ENCODE results near the gene MYLK. TPM values are rescaled to one million over a fixed set of nuclear protein-coding genes. Genes with fewer than 3 reads are reported as not detected.

Gene MYLK
- total RNA-seq, 1 experiment from 2014 or later, result 23.0 TPM

- BruUV-seq (replicated peaks), result no TSS peak
- H3K27ac Mint-ChIP-seq (ENCODE audit: unreplicated experiment), result no peak overlapping the region
Observed at GRCh38 chr3:123642182-123642956, 241.8 kb downstream of the MYLK start.

GRCh38 chr3:123641505-123641904, 242.6 kb downstream of the MYLK start:
- intact Hi-C loops (cut with micrococcal nuclease; ENCODE audit: unreplicated experiment), result no loop called here
- BruUV-seq (replicated peaks), result no TSS peak

More at GRCh38 chr3:123642182-123642956, 241.8 kb downstream of the MYLK start:
- Histone ChIP-seq H3K36me3 (ENCODE audit: control insufficient read depth, insufficient read depth, low read length) (no peaks in the 10 kb centered on the region), H3K4me1 (no peaks in the 10 kb centered on the region), H3K4me3 (ENCODE audit: low read depth, low read length) (no peak overlapping the region), H3K27me3 (replicated peaks; ENCODE audit: control insufficient read depth, insufficient read depth, low read length) (no peaks in the 10 kb centered on the region), H3K9me3 (no peaks in the 10 kb centered on the region)
- TF ChIP-seq CTCF (IDR thresholded peaks at IDR 0.05; ENCODE audit: insufficient read depth in 1 of 2, low read depth in 1 of 2, low read length in 1 of 2, severe bottlenecking in 1 of 2, unreplicated experiment in 1 of 2), result peak; percentile 64 to 73
- Mint-ChIP-seq H3K9me3 (ENCODE audit: unreplicated experiment) (no peaks in the 10 kb centered on the region), H3K4me1 (ENCODE audit: low read depth, unreplicated experiment) (peaks cover 3% of the 10 kb centered on the region), H3K27me3 (ENCODE audit: insufficient read depth, unreplicated experiment) (no peaks in the 10 kb centered on the region), H3K4me3 (ENCODE audit: unreplicated experiment) (no peak overlapping the region), H3K36me3 (ENCODE audit: insufficient read depth, unreplicated experiment) (no peaks in the 10 kb centered on the region)
- ChIA-PET CTCF (interaction anchor here (0.6 to 2.1 kb wide), 11 partner anchors 9 to 849 kb away, joined by 3 to 10 read pairs (median 3); partner anchors contain the start of gene HSPBAP1), POLR2A (no interaction called here)
- DNase-seq, result peak; percentile 72 to 77
- intact Hi-C loops (cut with micrococcal nuclease; ENCODE audit: unreplicated experiment), result no loop called here

More at GRCh38 chr3:123641505-123641904, 242.6 kb downstream of the MYLK start:
- TF ChIP-seq CTCF (IDR thresholded peaks at IDR 0.05; ENCODE audit: insufficient read depth in 1 of 2, low read depth in 1 of 2, low read length in 1 of 2, severe bottlenecking in 1 of 2, unreplicated experiment in 1 of 2), result no peak
- no peaks in the 10 kb centered on the region for H3K27me3 Mint-ChIP-seq (ENCODE audit: insufficient read depth, unreplicated experiment)
- H3K36me3 Mint-ChIP-seq (ENCODE audit: insufficient read depth, unreplicated experiment), result no peaks in the 10 kb centered on the region
- no peak overlapping the region for H3K27ac Mint-ChIP-seq (ENCODE audit: unreplicated experiment)
- no peaks in the 10 kb centered on the region for H3K9me3 Mint-ChIP-seq (ENCODE audit: unreplicated experiment)
- Histone ChIP-seq H3K27me3 (replicated peaks; ENCODE audit: control insufficient read depth, insufficient read depth, low read length) (no peaks in the 10 kb centered on the region), H3K4me3 (ENCODE audit: low read depth, low read length) (no peak overlapping the region), H3K36me3 (ENCODE audit: control insufficient read depth, insufficient read depth, low read length) (no peaks in the 10 kb centered on the region), H3K4me1 (peaks cover 6% of the 10 kb centered on the region), H3K9me3 (no peaks in the 10 kb centered on the region)
- POLR2A ChIA-PET, result no interaction called here
- H3K4me1 Mint-ChIP-seq (ENCODE audit: low read depth, unreplicated experiment), result peaks cover 6% of the 10 kb centered on the region
- CTCF ChIA-PET, result interaction anchor here (0.7 to 2.1 kb wide), 6 partner anchors 8 to 848 kb away, joined by 3 to 6 read pairs (median 4); partner anchors contain the start of gene HSPBAP1
- H3K4me3 Mint-ChIP-seq (ENCODE audit: unreplicated experiment), result no peak overlapping the region
- no peak for DNase-seq

All from Caco-2 (cell line).